ENCODE data around the gene VPS33B. TPM values are rescaled to one million over a fixed set of nuclear protein-coding genes. Genes with fewer than 3 reads are reported as not detected.

Gene VPS33B
- total and polyA plus RNA-seq, 4 donors, result 1.3 to 8.9 (median 4.5) TPM

DNA sequence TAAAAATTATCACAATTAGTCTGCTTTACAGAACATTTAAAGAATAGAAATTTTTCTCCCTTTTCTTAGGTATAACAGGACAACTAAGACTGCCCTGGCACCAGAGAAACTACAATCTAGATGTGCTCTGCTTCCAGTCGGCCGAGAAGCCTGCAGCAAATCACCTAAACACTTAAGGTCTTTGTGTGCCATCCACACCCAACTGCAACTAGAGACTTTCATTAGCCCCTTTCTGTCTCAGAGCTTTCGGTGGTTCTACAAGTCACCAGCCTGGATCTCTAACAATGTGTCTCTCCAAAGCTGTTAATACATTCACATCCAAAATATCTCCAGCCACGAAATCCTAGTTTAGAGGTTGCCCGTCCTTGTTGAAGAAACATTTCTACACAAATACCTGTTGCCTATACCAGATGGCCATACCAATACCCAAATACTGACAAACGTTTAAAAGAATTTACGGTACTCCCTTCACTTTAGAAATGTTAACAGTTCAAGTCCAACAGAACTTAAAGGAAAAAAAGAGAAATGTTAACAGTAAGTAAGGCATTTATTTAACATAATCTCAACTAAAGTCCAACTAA is 34.7 kb downstream of the VPS33B start:
- H3K27me3 ChIP-seq (ENCODE audit: control insufficient read depth in 4 of 4, insufficient read depth in 4 of 4, low read length in 3 of 4), result no peaks in the 10 kb centered on the region
- H3K4me1 ChIP-seq (ENCODE audit: control insufficient read depth in 4 of 4, insufficient read depth in 4 of 4, low read length in 3 of 4), result no peaks in the 10 kb centered on the region
- no peak overlapping the region for H3K9ac ChIP-seq (ENCODE audit: low read depth in 1 of 2, low read length in 2 of 2)
- TF ChIP-seq CTCF (IDR thresholded peaks at IDR 0.05; ENCODE audit: low read depth, low read length, missing input control) (no peak), GABPA (IDR thresholded peaks at IDR 0.05 in 1 of 2, conservative IDR thresholded peaks at IDR 0.05 in 1 of 2) (no peak), FOXA2 (IDR thresholded peaks at IDR 0.05) (no peak)
- no peak for DNase-seq (ENCODE audit: low spot score)
- H3K27ac ChIP-seq (ENCODE audit: low read depth in 1 of 2, low read length in 2 of 2), result no peak overlapping the region
- H3K9me3 ChIP-seq (ENCODE audit: control insufficient read depth in 4 of 4, low read length in 3 of 4), result no peaks in the 10 kb centered on the region
- WGBS, result 88% methylated on average over 7 of the region's 7 CpGs
- no peaks in the 10 kb centered on the region for H3K36me3 ChIP-seq (ENCODE audit: control insufficient read depth in 4 of 4, insufficient read depth in 3 of 4, low read depth in 1 of 4, low read length in 3 of 4)
- no peak overlapping the region for H3K4me3 ChIP-seq (ENCODE audit: low read depth in 1 of 3, low read length in 3 of 3)

- Histone ChIP-seq H3K27me3 (ENCODE audit: control insufficient read depth in 4 of 4, insufficient read depth in 4 of 4, low read length in 3 of 4) (no peaks in the 10 kb centered on the region), H3K9ac (ENCODE audit: low read depth in 1 of 2, low read length in 2 of 2) (no peak overlapping the region), H3K4me1 (ENCODE audit: control insufficient read depth in 4 of 4, insufficient read depth in 4 of 4, low read length in 3 of 4) (no peaks in the 10 kb centered on the region), H3K4me3 (ENCODE audit: low read depth in 1 of 3, low read length in 3 of 3) (no peak overlapping the region), H3K9me3 (ENCODE audit: control insufficient read depth in 4 of 4, low read length in 3 of 4) (no peaks in the 10 kb centered on the region), H3K36me3 (ENCODE audit: control insufficient read depth in 4 of 4, insufficient read depth in 3 of 4, low read depth in 1 of 4, low read length in 3 of 4) (no peaks in the 10 kb centered on the region), H3K27ac (ENCODE audit: low read depth in 1 of 2, low read length in 2 of 2) (no peak overlapping the region)
- no peak for DNase-seq (ENCODE audit: low spot score)
- 87% methylated on average over 11 of the region's 11 CpGs for WGBS
- no peak for TF ChIP-seq RXRA (IDR thresholded peaks at IDR 0.05)
- no peak for TF ChIP-seq FOXA2 (IDR thresholded peaks at IDR 0.05)
- TF ChIP-seq, protein P1, sequence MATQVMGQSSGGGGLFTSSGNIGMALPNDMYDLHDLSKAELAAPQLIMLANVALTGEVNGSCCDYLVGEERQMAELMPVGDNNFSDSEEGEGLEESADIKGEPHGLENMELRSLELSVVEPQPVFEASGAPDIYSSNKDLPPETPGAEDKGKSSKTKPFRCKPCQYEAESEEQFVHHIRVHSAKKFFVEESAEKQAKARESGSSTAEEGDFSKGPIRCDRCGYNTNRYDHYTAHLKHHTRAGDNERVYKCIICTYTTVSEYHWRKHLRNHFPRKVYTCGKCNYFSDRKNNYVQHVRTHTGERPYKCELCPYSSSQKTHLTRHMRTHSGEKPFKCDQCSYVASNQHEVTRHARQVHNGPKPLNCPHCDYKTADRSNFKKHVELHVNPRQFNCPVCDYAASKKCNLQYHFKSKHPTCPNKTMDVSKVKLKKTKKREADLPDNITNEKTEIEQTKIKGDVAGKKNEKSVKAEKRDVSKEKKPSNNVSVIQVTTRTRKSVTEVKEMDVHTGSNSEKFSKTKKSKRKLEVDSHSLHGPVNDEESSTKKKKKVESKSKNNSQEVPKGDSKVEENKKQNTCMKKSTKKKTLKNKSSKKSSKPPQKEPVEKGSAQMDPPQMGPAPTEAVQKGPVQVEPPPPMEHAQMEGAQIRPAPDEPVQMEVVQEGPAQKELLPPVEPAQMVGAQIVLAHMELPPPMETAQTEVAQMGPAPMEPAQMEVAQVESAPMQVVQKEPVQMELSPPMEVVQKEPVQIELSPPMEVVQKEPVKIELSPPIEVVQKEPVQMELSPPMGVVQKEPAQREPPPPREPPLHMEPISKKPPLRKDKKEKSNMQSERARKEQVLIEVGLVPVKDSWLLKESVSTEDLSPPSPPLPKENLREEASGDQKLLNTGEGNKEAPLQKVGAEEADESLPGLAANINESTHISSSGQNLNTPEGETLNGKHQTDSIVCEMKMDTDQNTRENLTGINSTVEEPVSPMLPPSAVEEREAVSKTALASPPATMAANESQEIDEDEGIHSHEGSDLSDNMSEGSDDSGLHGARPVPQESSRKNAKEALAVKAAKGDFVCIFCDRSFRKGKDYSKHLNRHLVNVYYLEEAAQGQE (IDR thresholded peaks at IDR 0.05), result no peak
- no peak for TF ChIP-seq RAD21 (IDR thresholded peaks at IDR 0.05)
- no peak for TF ChIP-seq JUND (IDR thresholded peaks at IDR 0.05)
- TF ChIP-seq MAX (IDR thresholded peaks at IDR 0.05), result no peak
- no peak for TF ChIP-seq FOXA1 (IDR thresholded peaks at IDR 0.05)
- TF ChIP-seq TAF1 (conservative IDR thresholded peaks at IDR 0.05), result no peak
- TF ChIP-seq, protein P2, sequence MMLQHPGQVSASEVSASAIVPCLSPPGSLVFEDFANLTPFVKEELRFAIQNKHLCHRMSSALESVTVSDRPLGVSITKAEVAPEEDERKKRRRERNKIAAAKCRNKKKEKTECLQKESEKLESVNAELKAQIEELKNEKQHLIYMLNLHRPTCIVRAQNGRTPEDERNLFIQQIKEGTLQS (IDR thresholded peaks at IDR 0.05), result no peak
Observed at GRCh38 chr15:90986790-90987507, 35.4 kb downstream of the VPS33B start.
